Neural progenitor cell (in vitro differentiated cells): ENCODE measurements around the gene CCDC136. TPM values are rescaled to one million over a fixed set of nuclear protein-coding genes. Genes with fewer than 3 reads are reported as not detected.
A peak's percentile ranks its signal among the peaks of the same experiment; 100 is the strongest.

Experiments
- DNase-seq: peaks from one replicate; pipeline ENCODE4 v3.0.0-alpha.2; 2016; ENCODE audit warnings: low spot score
- H2AFZ ChIP-seq: fragments of 200-600 bp; sonication (generic); replicated peaks from 2 replicates; pipeline ENCODE4 v1.6.1; 2016; ENCODE audit warnings: antibody characterized with exemption
- H3F3A ChIP-seq: fragments of 200-600 bp; sonication (generic); 2 replicates; pipeline ENCODE4 v1.6.1; 2016; ENCODE audit warnings: antibody characterized with exemption, low read depth
- H3K27ac ChIP-seq: fragments of 200-600 bp; sonication (generic); 2 replicates; pipeline ENCODE4 v1.5.1; 2016; ENCODE audit warnings: mild to moderate bottlenecking
- H3K27me3 ChIP-seq: fragments of 200-600 bp; sonication (generic); 2 replicates; pipeline ENCODE4 v1.6.1; 2016; ENCODE audit warnings: mild to moderate bottlenecking, moderate library complexity
- H3K36me3 ChIP-seq: fragments of 200-600 bp; sonication (generic); 2 replicates; pipeline ENCODE4 v1.5.1; 2016
- H3K4me1 ChIP-seq: fragments of 200-600 bp; sonication (generic); 2 replicates; pipeline ENCODE4 v1.6.1; 2016; ENCODE audit warnings: mixed run types
- H3K4me2 ChIP-seq: fragments of 200-600 bp; sonication (generic); 2 replicates; pipeline ENCODE4 v1.6.1; 2016
- H3K4me3 ChIP-seq: fragments of 200-600 bp; sonication (generic); 2 replicates; pipeline ENCODE4 v1.5.1; 2016
- H3K79me2 ChIP-seq: fragments of 200-600 bp; sonication (generic); 2 replicates; pipeline ENCODE4 v1.6.1; 2016; ENCODE audit warnings: low read depth
- H3K9ac ChIP-seq: fragments of 200-600 bp; sonication (generic); 2 replicates; pipeline ENCODE4 v1.6.1; 2016
- H3K9me3 ChIP-seq: fragments of 200-600 bp; sonication (generic); 2 replicates; pipeline ENCODE4 v1.5.1; 2016; ENCODE audit warnings: low read depth
- H4K20me1 ChIP-seq: fragments of 200-600 bp; sonication (generic); 2 replicates; pipeline ENCODE4 v1.6.1; 2016; ENCODE audit warnings: low read depth
- H3K27ac Mint-ChIP-seq: 3 replicates; pipeline ENCODE4 v1.8.0; 2021; ENCODE audit warnings: mixed read lengths
- H3K27me3 Mint-ChIP-seq: 2 replicates; pipeline ENCODE4 v1.8.0; 2022; ENCODE audit warnings: low read depth, mild to moderate bottlenecking, inconsistent platforms, moderate library complexity, mixed read lengths; ENCODE audit not compliant: insufficient read depth
- H3K36me3 Mint-ChIP-seq: 3 replicates; pipeline ENCODE4 v1.8.0; 2021; ENCODE audit warnings: mixed read lengths
- H3K4me1 Mint-ChIP-seq: 3 replicates; pipeline ENCODE4 v1.8.0; 2021; ENCODE audit warnings: mixed read lengths
- H3K4me3 Mint-ChIP-seq: 3 replicates; pipeline ENCODE4 v1.8.0; 2021; ENCODE audit warnings: mild to moderate bottlenecking, moderate library complexity, mixed read lengths
- H3K9me3 Mint-ChIP-seq: 3 replicates; pipeline ENCODE4 v1.8.0; 2020; ENCODE audit warnings: mixed read lengths
- CTCF ChIP-seq: fragments of 200-600 bp; sonication (generic); IDR thresholded peaks from 2 replicates; pipeline ENCODE4 v1.5.1; 2017; ENCODE audit warnings: antibody characterized with exemption, mild to moderate bottlenecking
- EZH2 ChIP-seq: fragments of 200-600 bp; sonication (generic); IDR thresholded peaks from 2 replicates; pipeline ENCODE4 v1.6.1; 2017; ENCODE audit warnings: antibody characterized with exemption, mild to moderate bottlenecking, moderate library complexity
- EZH2phosphoT487 ChIP-seq: fragments of 200-600 bp; sonication (generic); IDR thresholded peaks from 2 replicates; pipeline ENCODE4 v1.6.1; 2017; ENCODE audit warnings: antibody characterized with exemption
- total RNA-seq: library from RNA; depleted of rRNA; stranded (reverse); fragments of >200 nt; gene quantifications from 2 replicates; pipeline ENCODE4 v1.2.3, GENCODE V29; 2015; ENCODE audit warnings: low replicate concordance

The CCDC136 gene
- total RNA-seq, 1 donor from 2014 or later = 93.6 TPM

GRCh38 chr7:128835790-128836641, 44.2 kb downstream of the CCDC136 start:
- H3K9ac ChIP-seq = no peak overlapping the region
- H3K4me2 ChIP-seq = no peak overlapping the region
- H3K36me3 Mint-ChIP-seq = no peaks in the 10 kb centered on the region
- H3K4me3 Mint-ChIP-seq = no peak overlapping the region
- H4K20me1 ChIP-seq = no peaks in the 10 kb centered on the region
- no peaks in the 10 kb centered on the region for H3K36me3 ChIP-seq
- TF ChIP-seq CTCF (no peak), EZH2phosphoT487 (no peak), EZH2 (no peak)
- peaks cover 36% of the 10 kb centered on the region for H3K4me1 ChIP-seq
- no peak overlapping the region for H3K4me3 ChIP-seq
- H3K27me3 ChIP-seq = peaks cover 3% of the 10 kb centered on the region
- no peaks in the 10 kb centered on the region for H3K79me2 ChIP-seq
- H3K27ac Mint-ChIP-seq = peak overlapping the region; percentile 89
- DNase-seq = no peak
- no peaks in the 10 kb centered on the region for H3K9me3 Mint-ChIP-seq
- H3K9me3 ChIP-seq = no peaks in the 10 kb centered on the region
- peaks cover 29% of the 10 kb centered on the region for H3K4me1 Mint-ChIP-seq
- peaks cover 7% of the 10 kb centered on the region for H3K27me3 Mint-ChIP-seq
- H3F3A ChIP-seq = peaks cover 37% of the 10 kb centered on the region
- H2AFZ ChIP-seq = no peak overlapping the region
- H3K27ac ChIP-seq = no peak overlapping the region

GRCh38 chr7:128836729-128837348, 45.1 kb downstream of the CCDC136 start:
- no peak overlapping the region for H3K4me3 Mint-ChIP-seq
- H3K27me3 Mint-ChIP-seq = peaks cover 7% of the 10 kb centered on the region
- H2AFZ ChIP-seq = no peak overlapping the region
- no peaks in the 10 kb centered on the region for H3K27me3 ChIP-seq
- H3K9me3 ChIP-seq = no peaks in the 10 kb centered on the region
- H3K9ac ChIP-seq = no peak overlapping the region
- H3K4me2 ChIP-seq = no peak overlapping the region
- H3K36me3 ChIP-seq = no peaks in the 10 kb centered on the region
- no peaks in the 10 kb centered on the region for H4K20me1 ChIP-seq
- H3K27ac Mint-ChIP-seq = peak overlapping the region; percentile 89
- H3K4me1 Mint-ChIP-seq = peaks cover 24% of the 10 kb centered on the region
- peaks cover 34% of the 10 kb centered on the region for H3F3A ChIP-seq
- no peaks in the 10 kb centered on the region for H3K9me3 Mint-ChIP-seq
- H3K79me2 ChIP-seq = no peaks in the 10 kb centered on the region
- no peak for DNase-seq
- TF ChIP-seq EZH2phosphoT487 = no peak
- TF ChIP-seq CTCF = no peak
- TF ChIP-seq EZH2 = no peak
- H3K4me3 ChIP-seq = no peak overlapping the region
- H3K27ac ChIP-seq = no peak overlapping the region
- no peaks in the 10 kb centered on the region for H3K36me3 Mint-ChIP-seq
- H3K4me1 ChIP-seq = peaks cover 28% of the 10 kb centered on the region

- no peak overlapping the region for H3K9ac ChIP-seq
- no peak overlapping the region for H3K4me2 ChIP-seq
- no peaks in the 10 kb centered on the region for H3K9me3 ChIP-seq
- Mint-ChIP-seq H3K27me3 (peaks cover 7% of the 10 kb centered on the region), H3K27ac (no peak overlapping the region), H3K4me3 (no peak overlapping the region), H3K9me3 (no peaks in the 10 kb centered on the region), H3K4me1 (peaks cover 21% of the 10 kb centered on the region), H3K36me3 (no peaks in the 10 kb centered on the region)
- no peak for DNase-seq
- no peaks in the 10 kb centered on the region for H4K20me1 ChIP-seq
- H3F3A ChIP-seq = peaks cover 27% of the 10 kb centered on the region
- H3K79me2 ChIP-seq = no peaks in the 10 kb centered on the region
- no peaks in the 10 kb centered on the region for H3K27me3 ChIP-seq
- H3K36me3 ChIP-seq = no peaks in the 10 kb centered on the region
- H3K27ac ChIP-seq = no peak overlapping the region
- TF ChIP-seq EZH2 (no peak), CTCF (no peak), EZH2phosphoT487 (no peak)
- no peak overlapping the region for H3K4me3 ChIP-seq
- H2AFZ ChIP-seq = no peak overlapping the region
- peaks cover 21% of the 10 kb centered on the region for H3K4me1 ChIP-seq
Measured at GRCh38 chr7:128837521-128837921, 45.8 kb downstream of the CCDC136 start.
